IPS DF 6.9 (cell line): ENCODE data around the gene CAP2.

Experiments used
- DNase-seq: peaks from one replicate; pipeline ENCODE4 v3.0.0-alpha.2; 2013; ENCODE audit warnings: low read depth, low spot score
- H3K27ac ChIP-seq: one replicate; pipeline ENCODE4 v1.5.1; 2013; ENCODE audit warnings: low read length, control low read depth
- H3K27me3 ChIP-seq: 2 replicates; pipeline ENCODE4 v1.6.1; 2013; ENCODE audit warnings: mild to moderate bottlenecking, low read length; ENCODE audit not compliant: control insufficient read depth, insufficient read depth
- H3K36me3 ChIP-seq: 2 replicates; pipeline ENCODE4 v1.6.1; 2013; ENCODE audit warnings: low read length; ENCODE audit not compliant: control insufficient read depth, insufficient read depth
- H3K4me1 ChIP-seq: 2 replicates; pipeline ENCODE4 v1.6.1; 2013; ENCODE audit warnings: low read length; ENCODE audit not compliant: control insufficient read depth, insufficient read depth
- H3K4me3 ChIP-seq: 2 replicates; pipeline ENCODE4 v1.5.1; 2013; ENCODE audit warnings: mild to moderate bottlenecking, low read length
- H3K9me3 ChIP-seq: 2 replicates; pipeline ENCODE4 v1.6.1; 2013; ENCODE audit warnings: low read length, inconsistent platforms; ENCODE audit not compliant: control insufficient read depth, insufficient read depth
- WGBS: extraction: QIAGEN DNeasy Blood & Tissue Kit; methylation state at CpG from one replicate; pipeline ENCODE4 v1.1.7; 2013; ENCODE audit warnings: mixed read lengths, missing lambda C conversion rate; ENCODE audit not compliant: insufficient read length, insufficient coverage; 5-methylcytosine and 5-hydroxymethylcytosine counted together

Gene CAP2

GRCh38 chr6:17392978-17393891 is at the start of gene CAP2:
CAP2 (plus strand) TSS chr6:17393595; CDS start chr6:17421556, 27,961 bp downstream.
- no peaks in the 10 kb centered on the region for H3K4me1 ChIP-seq
- H3K36me3 ChIP-seq: no peaks in the 10 kb centered on the region
- WGBS: no CpG with 5 or more reads among the region's 42 CpGs
- H3K27ac ChIP-seq: no peak within 1 kb of the TSS
- peak; percentile 50 for DNase-seq
- no peaks in the 10 kb centered on the region for H3K9me3 ChIP-seq
- peak within 1 kb of the TSS; percentile 66 for H3K4me3 ChIP-seq
- peaks cover 2% of the 10 kb centered on the region; the same call in 1 of the 2 replicates for H3K27me3 ChIP-seq

- Histone ChIP-seq H3K4me3 (no peak overlapping the region), H3K27ac (no peak overlapping the region), H3K4me1 (no peaks in the 10 kb centered on the region), H3K27me3 (no peaks in the 10 kb centered on the region), H3K9me3 (no peaks in the 10 kb centered on the region), H3K36me3 (no peaks in the 10 kb centered on the region)
- WGBS: no CpG with 5 or more reads among the region's 2 CpGs
- DNase-seq: no peak
Observed at GRCh38 chr6:17347012-17347411, 46.4 kb upstream of the CAP2 start.

- WGBS: no CpG with 5 or more reads among the region's 2 CpGs
- Histone ChIP-seq H3K36me3 (no peaks in the 10 kb centered on the region), H3K27ac (no peak overlapping the region), H3K4me1 (no peaks in the 10 kb centered on the region), H3K9me3 (no peaks in the 10 kb centered on the region), H3K27me3 (no peaks in the 10 kb centered on the region), H3K4me3 (no peak overlapping the region)
- no peak for DNase-seq
Observed at GRCh38 chr6:17349427-17349826, 44.0 kb upstream of the CAP2 start.

- Histone ChIP-seq H3K27ac (no peak overlapping the region), H3K36me3 (no peaks in the 10 kb centered on the region), H3K4me1 (no peaks in the 10 kb centered on the region), H3K27me3 (no peaks in the 10 kb centered on the region), H3K9me3 (no peaks in the 10 kb centered on the region), H3K4me3 (no peak overlapping the region)
- DNase-seq: no peak
Observed at GRCh38 chr6:17352302-17352701, 41.1 kb upstream of the CAP2 start.

GRCh38 chr6:17353440-17354175 is 39.8 kb upstream of the CAP2 start:
- DNase-seq: no peak
- H3K27ac ChIP-seq: no peak overlapping the region
- no peaks in the 10 kb centered on the region for H3K36me3 ChIP-seq
- no peaks in the 10 kb centered on the region for H3K4me1 ChIP-seq
- no peaks in the 10 kb centered on the region for H3K27me3 ChIP-seq
- no CpG with 5 or more reads among the region's 4 CpGs for WGBS
- no peaks in the 10 kb centered on the region for H3K9me3 ChIP-seq
- H3K4me3 ChIP-seq: no peak overlapping the region

DNA sequence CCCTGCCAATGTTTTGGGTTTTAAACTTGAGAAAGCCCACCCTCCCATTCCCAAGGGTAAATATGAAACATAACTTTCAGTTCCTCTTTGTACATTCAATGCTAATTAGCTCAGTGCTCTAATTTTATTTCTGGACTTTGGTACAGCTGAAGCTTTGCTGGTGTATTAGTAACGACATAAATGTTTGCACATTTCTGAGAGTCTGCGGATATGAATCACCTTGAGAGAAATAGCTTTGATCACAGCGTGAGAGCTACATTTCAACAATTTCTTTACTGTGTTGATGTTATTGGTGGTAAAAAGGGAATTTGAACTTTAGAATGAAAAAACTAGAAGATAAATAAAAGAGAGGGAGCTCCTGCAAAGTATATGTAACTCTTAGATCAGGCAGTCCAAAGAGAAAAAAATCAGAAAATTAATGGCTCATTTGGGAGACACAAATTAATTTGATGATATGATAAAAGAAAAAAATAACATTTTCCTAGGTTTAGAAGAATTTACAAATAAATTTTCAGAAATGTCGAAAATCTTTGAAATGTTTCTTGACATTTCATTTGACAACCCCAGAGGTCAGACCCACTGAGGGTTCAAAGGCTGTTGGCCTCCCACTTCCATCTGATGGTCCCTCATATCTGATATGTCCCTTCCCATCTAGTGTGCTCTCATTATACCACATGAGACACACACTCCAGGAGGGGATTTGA is 38.5 kb upstream of the CAP2 start:
- no CpG with 5 or more reads among the region's 4 CpGs for WGBS

DNA sequence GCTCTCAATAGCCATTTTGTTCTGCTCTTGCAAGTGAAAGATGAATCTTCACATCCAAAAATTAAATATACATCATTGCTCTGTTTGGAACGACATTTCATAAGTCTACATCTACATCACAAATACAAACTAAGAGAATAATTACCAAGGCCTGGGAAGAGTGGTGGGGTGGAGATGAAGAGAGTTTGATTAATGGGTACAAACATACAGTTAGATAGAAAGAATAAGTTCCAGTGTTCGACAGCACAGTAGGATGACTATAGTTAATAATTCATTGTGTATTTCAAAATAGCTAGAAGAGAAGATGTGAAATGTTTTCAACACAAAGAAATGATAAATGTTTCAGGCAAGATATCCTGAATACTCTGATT is 38.0 kb upstream of the CAP2 start:
- Histone ChIP-seq H3K9me3 (no peaks in the 10 kb centered on the region), H3K27ac (no peak overlapping the region)

More for the DNA sequence above, 38.5 kb upstream of the CAP2 start:
- Histone ChIP-seq H3K4me1 (no peaks in the 10 kb centered on the region), H3K4me3 (no peak overlapping the region), H3K27me3 (no peaks in the 10 kb centered on the region), H3K27ac (no peak overlapping the region), H3K9me3 (no peaks in the 10 kb centered on the region), H3K36me3 (no peaks in the 10 kb centered on the region)
- DNase-seq: no peak

GRCh38 chr6:17358515-17358914 is 34.9 kb upstream of the CAP2 start:
- Histone ChIP-seq H3K27ac (no peak overlapping the region), H3K4me1 (no peaks in the 10 kb centered on the region), H3K4me3 (no peak overlapping the region), H3K27me3 (no peaks in the 10 kb centered on the region), H3K36me3 (no peaks in the 10 kb centered on the region), H3K9me3 (no peaks in the 10 kb centered on the region)
- no peak for DNase-seq

More for the DNA sequence above, 38.0 kb upstream of the CAP2 start:
- H3K27me3 ChIP-seq: no peaks in the 10 kb centered on the region
- H3K4me1 ChIP-seq: no peaks in the 10 kb centered on the region
- H3K36me3 ChIP-seq: no peaks in the 10 kb centered on the region
- no peak for DNase-seq
- no peak overlapping the region for H3K4me3 ChIP-seq
- 100% methylated on average over 1 of the region's 2 CpGs for WGBS

- DNase-seq: no peak
- Histone ChIP-seq H3K4me1 (no peaks in the 10 kb centered on the region), H3K27me3 (no peaks in the 10 kb centered on the region), H3K36me3 (no peaks in the 10 kb centered on the region), H3K4me3 (no peak overlapping the region), H3K27ac (no peak overlapping the region), H3K9me3 (no peaks in the 10 kb centered on the region)
- WGBS: no CpG with 5 or more reads among the region's 4 CpGs
Observed at GRCh38 chr6:17360564-17360963, 32.8 kb upstream of the CAP2 start.

- DNase-seq: no peak
- whole genome bisulfite sequencing: no CpG with 5 or more reads among the region's 3 CpGs
- no peaks in the 10 kb centered on the region for H3K36me3 ChIP-seq
- no peak overlapping the region for H3K4me3 ChIP-seq
- H3K27me3 ChIP-seq: no peaks in the 10 kb centered on the region
- no peak overlapping the region for H3K27ac ChIP-seq
- H3K4me1 ChIP-seq: no peaks in the 10 kb centered on the region
- H3K9me3 ChIP-seq: no peaks in the 10 kb centered on the region
Observed at GRCh38 chr6:17361013-17361412, 32.4 kb upstream of the CAP2 start.
